GM12878 (cell line): ENCODE measurements around the gene SYNJ2. TPM values are rescaled to one million over a fixed set of nuclear protein-coding genes. Genes with fewer than 3 reads are reported as not detected.

ENCODE experiments used
- ATAC-seq: fragments of 200-7000 bp; cut with Tn5 transposase; 3 replicates; pipeline ENCODE4 v1.9.1; 2020; ENCODE audit warnings: mild to moderate bottlenecking, moderate library complexity
- BruUV-seq: library from RNA; stranded (reverse); fragments of 400-500 nt; replicated peaks from 2 replicates; lab custom pipeline; 2021; lab: Mats Ljungman, UMichigan
- CTCF ChIA-PET: fragments of 300-600 bp; sonication (Branson Sonifier 250); formaldehyde crosslinking; extraction: SDS; loops from one replicate; lab custom pipeline; 2021; ENCODE audit warnings: inconsistent platforms; lab: Yijun Ruan, JAX
- POLR2A ChIA-PET: fragments of 350-600 bp; formaldehyde crosslinking; extraction: SDS; loops from one replicate; lab custom pipeline; 2021; ENCODE audit warnings: inconsistent platforms; lab: Charles Lee
- RAD21 ChIA-PET: fragments of 300-600 bp; sonication (Branson Sonifier 250); formaldehyde crosslinking; loops from one replicate; lab custom pipeline; 2023; ENCODE audit warnings: antibody characterized with exemption; ENCODE audit not compliant: unreplicated experiment; lab: Charles Lee
- SMC1A ChIA-PET: fragments of 300-600 bp; sonication (Branson Sonifier 250); formaldehyde crosslinking; loops from one replicate; lab custom pipeline; 2023; ENCODE audit not compliant: unreplicated experiment, uncharacterized antibody; lab: Charles Lee
- DNase-seq: peaks from one replicate; pipeline ENCODE4 v3.0.0-alpha.2; 2011; ENCODE audit warnings: low read depth, low spot score
- FAIRE-seq: peaks from 3 replicates; lab custom pipeline; 2011; peaks lifted over from hg19 to GRCh38; lab: Jason Lieb, UNC
- H2AFZ ChIP-seq: 2 replicates; pipeline ENCODE4 v1.6.0; 2011; ENCODE audit warnings: low read depth, low read length, control low read depth; ENCODE audit not compliant: control insufficient read depth
- H3K27ac ChIP-seq: 2 replicates; pipeline ENCODE4 v1.5.1; 2011; ENCODE audit warnings: control low read depth; ENCODE audit not compliant: control insufficient read depth, insufficient read depth
- H3K27me3 ChIP-seq, 2 experiments: replicated peaks in 1 of 2; 2 replicates each; pipeline versions ENCODE4 v1.6.0 to v1.6.1; 2011; ENCODE audit warnings: low read length in 1 of 2; ENCODE audit not compliant: control insufficient read depth in 2 of 2, insufficient read depth in 2 of 2
- H3K36me3 ChIP-seq, 2 experiments: 2 replicates each; pipeline ENCODE4 v1.5.1; 2011; ENCODE audit warnings: low read length in 1 of 2; ENCODE audit not compliant: control insufficient read depth in 2 of 2, insufficient read depth in 2 of 2
- H3K4me1 ChIP-seq: 2 replicates; pipeline ENCODE4 v1.6.1; 2011; ENCODE audit warnings: mild to moderate bottlenecking, low read length, moderate library complexity, mixed read lengths; ENCODE audit not compliant: control insufficient read depth, insufficient read depth
- H3K4me2 ChIP-seq: 2 replicates; pipeline ENCODE4 v1.6.0; 2011; ENCODE audit warnings: control low read depth; ENCODE audit not compliant: control insufficient read depth, insufficient read depth
- H3K4me3 ChIP-seq: fragments of 200-600 bp; sonication (generic); 2 replicates; pipeline ENCODE4 v1.5.1; 2016
- H3K79me2 ChIP-seq: 2 replicates; pipeline ENCODE4 v1.6.0; 2011; ENCODE audit warnings: low read length; ENCODE audit not compliant: control insufficient read depth, insufficient read depth
- H3K9ac ChIP-seq: 2 replicates; pipeline ENCODE4 v1.8.0; 2011; ENCODE audit warnings: low read length, control low read depth, mixed read lengths; ENCODE audit not compliant: control insufficient read depth, insufficient read depth
- H3K9me3 ChIP-seq: replicated peaks from 3 replicates; pipeline ENCODE4 v1.5.1; 2011; ENCODE audit warnings: mild to moderate bottlenecking, low read length; ENCODE audit not compliant: control insufficient read depth, insufficient read depth
- H4K20me1 ChIP-seq: 2 replicates; pipeline ENCODE4 v1.6.0; 2011; ENCODE audit not compliant: control insufficient read depth, insufficient read depth
- ATF7 ChIP-seq: fragments of 450-650 bp; IDR thresholded peaks from 2 replicates; pipeline ENCODE4 v1.6.1; 2016; ENCODE audit warnings: low read depth, mild to moderate bottlenecking
- BHLHE40 ChIP-seq, 2 experiments: fragments of 450-650 bp in 1 of 2; IDR thresholded peaks; 2 replicates each; pipeline ENCODE4 v1.6.1; 2011 to 2017; ENCODE audit warnings: low read depth in 2 of 2, borderline replicate concordance in 1 of 2, improper control_type of control experiment in 1 of 2, low read length in 1 of 2, mild to moderate bottlenecking in 1 of 2
- CHD2 ChIP-seq: IDR thresholded peaks from 2 replicates; pipeline ENCODE4 v1.6.1; 2011; ENCODE audit warnings: low read depth, low read length, improper control_type of control experiment, borderline replicate concordance
- FOXM1 ChIP-seq: IDR thresholded peaks from 2 replicates; pipeline ENCODE4 v1.6.1; 2012; ENCODE audit warnings: low read depth, mild to moderate bottlenecking, inconsistent platforms, low read length, moderate library complexity
- GATAD2B ChIP-seq: fragments of 450-650 bp; conservative IDR thresholded peaks from 2 replicates; pipeline ENCODE4 v1.6.1; 2017; ENCODE audit warnings: low read depth, mild to moderate bottlenecking, moderate library complexity
- IKZF2 ChIP-seq, 2 experiments: fragments of 450-650 bp; IDR thresholded peaks; 2 replicates each; pipeline ENCODE4 v1.6.1; 2017; ENCODE audit warnings: mild to moderate bottlenecking in 2 of 2, moderate library complexity in 2 of 2
- MEF2B ChIP-seq: fragments of 450-650 bp; IDR thresholded peaks from 2 replicates; pipeline ENCODE4 v1.6.1; 2018; ENCODE audit warnings: mild to moderate bottlenecking, moderate library complexity; ENCODE audit not compliant: partially characterized antibody, poor library complexity, severe bottlenecking
- MLLT1 ChIP-seq: fragments of 450-650 bp; IDR thresholded peaks from 2 replicates; pipeline ENCODE4 v1.6.1; 2016; ENCODE audit warnings: mild to moderate bottlenecking
- NBN ChIP-seq: fragments of 450-650 bp; IDR thresholded peaks from 2 replicates; pipeline ENCODE4 v1.6.1; 2016
- NR2F1 ChIP-seq: fragments of 450-650 bp; conservative IDR thresholded peaks from 2 replicates; pipeline ENCODE4 v1.6.1; 2017; ENCODE audit warnings: mild to moderate bottlenecking
- PAX5 ChIP-seq: IDR thresholded peaks from 2 replicates; pipeline ENCODE4 v1.6.1; 2011; ENCODE audit warnings: low read depth, low read length, borderline replicate concordance
- RUNX3 ChIP-seq: IDR thresholded peaks from 2 replicates; pipeline ENCODE4 v1.6.1; 2012; ENCODE audit warnings: low read length, inconsistent platforms
- SREBF2 ChIP-seq: IDR thresholded peaks from 2 replicates; pipeline ENCODE4 v1.6.1; 2012; ENCODE audit warnings: mild to moderate bottlenecking, low read length
- TARDBP ChIP-seq: IDR thresholded peaks from 2 replicates; pipeline ENCODE4 v1.6.1; 2016; ENCODE audit warnings: borderline replicate concordance
- TCF3 ChIP-seq: IDR thresholded peaks from 2 replicates; pipeline ENCODE4 v1.6.1; 2012; ENCODE audit warnings: low read depth, mild to moderate bottlenecking, low read length, borderline replicate concordance; ENCODE audit not compliant: insufficient read depth
- TCF7 ChIP-seq: IDR thresholded peaks from 2 replicates; pipeline ENCODE4 v1.6.1; 2014; ENCODE audit warnings: antibody characterized with exemption, borderline replicate concordance
- WGBS: methylation state at CpG from one replicate; pipeline ENCODE4 v1.1.6; 2016; ENCODE audit warnings: low lambda C conversion rate; ENCODE audit not compliant: insufficient replicate concordance, insufficient coverage; ENCODE audit errors: missing lambda C conversion rate; 5-methylcytosine and 5-hydroxymethylcytosine counted together
- in situ Hi-C: fragments of 300-500 bp; cut with MboI; formaldehyde crosslinking; loops from 9 replicates; pipeline ENCODE4 v1.14.3; 2018; ENCODE audit warnings: mixed read lengths
- intact Hi-C: fragments of 100-400 bp; cut with micrococcal nuclease; formaldehyde crosslinking; loops from one replicate; pipeline ENCODE4 v1.14.2; 2022; ENCODE audit not compliant: unreplicated experiment
- polyA plus RNA-seq, 11 experiments: library from polyadenylated mRNA; depleted of rRNA in 4 of 11; unstranded in 6 of 11; stranded (reverse) in 5 of 11; fragments of >200 nt; fragmentation: Nextera tagmentation in 4 of 11; fragmentation: Illumina TruSeq in 1 of 11; extraction: Ambion mirVana in 4 of 11; extraction: Trizol in 1 of 11; gene quantifications; 1 replicate in 1 of 11; 2 replicates in 10 of 11; pipeline versions ENCODE4 v1.2.1 to v1.2.3, GENCODE V29; 2011 to 2016; ENCODE audit warnings: inconsistent platforms in 2 of 11, missing spikeins in 2 of 11, low read depth in 1 of 11
- total RNA-seq, 4 experiments: library from RNA; depleted of rRNA in 3 of 4; stranded (reverse); fragments of >200 nt in 3 of 4; fragmentation: Illumina TruSeq in 1 of 4; extraction: Trizol in 1 of 4; gene quantifications; 2 replicates each; pipeline versions ENCODE4 v1.2.1 to v1.2.3, GENCODE V29; 2013 to 2021

The SYNJ2 gene
- total and polyA plus RNA-seq, 10 of the 15 experiments (the other 5 are each of a cell fraction or from before 2014, with no cell fraction given), result 0.11 to 1.8 (median 0.57) TPM

- no peaks in the 10 kb centered on the region for H3K79me2 ChIP-seq
- ChIA-PET SMC1A (interaction anchor here (1.2 to 1.3 kb wide), 2 partner anchors 11 to 29 kb away, joined by 3 read pairs; no protein-coding TSS in a partner anchor), RAD21 (interaction anchor here (0.9 kb wide), 1 partner anchor 21 kb away, joined by 3 read pairs; no protein-coding TSS in a partner anchor), CTCF (interaction anchor here (0.6 to 1.9 kb wide), 6 partner anchors 10 to 451 kb away, joined by 3 to 5 read pairs (median 4); no protein-coding TSS in a partner anchor), POLR2A (no interaction called here)
- H3K9me3 ChIP-seq, result no peaks in the 10 kb centered on the region
- H3K36me3 ChIP-seq, result no peaks in the 10 kb centered on the region; a peak in 1 of 4 replicates
- H3K27me3 ChIP-seq, result no peaks in the 10 kb centered on the region; a peak in 1 of 4 replicates
- no peak overlapping the region for H3K4me3 ChIP-seq
- no peak overlapping the region for H3K27ac ChIP-seq
- no peaks in the 10 kb centered on the region for H4K20me1 ChIP-seq
- peaks cover 8% of the 10 kb centered on the region for H3K4me1 ChIP-seq
- intact Hi-C loops, result no loop called here
- no peak for TF ChIP-seq TCF7
- TF ChIP-seq TCF3, result no peak
- no peak for TF ChIP-seq CHD2
- TF ChIP-seq PAX5, result peak; percentile 50; the same call in 1 of the 2 replicates
- TF ChIP-seq ATF7, result peak; percentile 42; the same call in 1 of the 2 replicates
- peak; percentile 28; the same call in 1 of the 2 replicates for TF ChIP-seq RUNX3
- peak; percentile 67 for TF ChIP-seq NR2F1
- TF ChIP-seq TARDBP, result no peak
- peak; percentile 48; the same call in 1 of the 2 replicates for TF ChIP-seq MLLT1
- 0 out of 2 replicates have a peak, but pooled peaks have one; percentile 25 for TF ChIP-seq NBN
- TF ChIP-seq GATAD2B, result no peak
- TF ChIP-seq FOXM1, result no peak
- TF ChIP-seq IKZF2 (IDR thresholded peaks at IDR 0.05), result peak; percentile 12 to 35; a peak in 2 of 4 replicates
- peak; percentile 13 for TF ChIP-seq MEF2B
- TF ChIP-seq BHLHE40 (IDR thresholded peaks at IDR 0.05; ENCODE audit: borderline replicate concordance in 1 of 2, low read depth in 2 of 2, low read length in 1 of 2), result peak; percentile 13 to 56; a peak in 1 of 4 replicates
- TF ChIP-seq SREBF2, result no peak
- FAIRE-seq (no peak), DNase-seq (no peak), ATAC-seq (peak; percentile 71)
- BruUV-seq, result no TSS peak
- H3K9ac ChIP-seq, result no peak overlapping the region; the same call in 1 of the 2 replicates
- 26% methylated on average over 20 of the region's 20 CpGs for WGBS
- H2AFZ ChIP-seq, result peak overlapping the region; percentile 30
- peak overlapping the region; percentile 18; the same call in 1 of the 2 replicates for H3K4me2 ChIP-seq
- in situ Hi-C loops, result no loop called here
Measured at GRCh38 chr6:158031381-158032353, 50.0 kb downstream of the SYNJ2 start.
